ENCODE results near the gene DMXL1.

DNA sequence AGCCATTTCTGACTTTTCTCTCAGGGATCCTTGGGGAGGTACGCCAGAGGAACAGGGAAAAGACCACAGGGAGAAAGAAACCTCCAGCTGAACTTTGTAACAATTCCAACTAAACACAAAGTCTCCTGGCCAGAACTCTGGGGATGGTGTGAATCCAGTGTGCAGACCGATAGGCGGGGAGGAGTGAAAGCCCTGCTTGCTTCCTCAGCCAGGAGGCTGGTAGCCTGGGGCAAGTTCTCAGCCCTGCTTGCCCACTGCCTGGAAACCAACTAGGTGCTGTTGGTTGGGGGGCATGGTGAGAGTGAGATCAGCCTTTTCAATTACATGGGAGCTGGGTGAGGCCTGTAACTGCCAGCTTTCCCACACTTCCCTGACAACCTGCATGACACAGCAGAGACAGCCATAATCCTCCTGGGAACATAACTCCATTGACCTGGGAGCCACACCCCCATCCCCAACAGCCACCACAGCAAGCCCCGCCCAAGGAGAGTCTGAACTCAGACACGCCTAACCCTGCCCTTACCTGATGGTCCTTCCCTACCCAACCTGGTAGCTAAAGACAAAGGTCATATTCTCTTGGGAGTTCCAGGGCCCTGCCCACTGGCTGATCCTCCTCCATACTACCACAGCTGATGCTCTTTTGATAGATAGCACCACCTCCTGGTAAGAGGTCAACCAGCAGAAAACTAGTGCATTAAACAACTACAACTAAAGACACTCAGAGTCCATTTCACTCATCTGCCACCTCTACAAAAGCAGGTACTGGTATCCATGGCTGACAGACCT, 184.9 kb downstream of the DMXL1 start:
- TF ChIP-seq, protein P1, sequence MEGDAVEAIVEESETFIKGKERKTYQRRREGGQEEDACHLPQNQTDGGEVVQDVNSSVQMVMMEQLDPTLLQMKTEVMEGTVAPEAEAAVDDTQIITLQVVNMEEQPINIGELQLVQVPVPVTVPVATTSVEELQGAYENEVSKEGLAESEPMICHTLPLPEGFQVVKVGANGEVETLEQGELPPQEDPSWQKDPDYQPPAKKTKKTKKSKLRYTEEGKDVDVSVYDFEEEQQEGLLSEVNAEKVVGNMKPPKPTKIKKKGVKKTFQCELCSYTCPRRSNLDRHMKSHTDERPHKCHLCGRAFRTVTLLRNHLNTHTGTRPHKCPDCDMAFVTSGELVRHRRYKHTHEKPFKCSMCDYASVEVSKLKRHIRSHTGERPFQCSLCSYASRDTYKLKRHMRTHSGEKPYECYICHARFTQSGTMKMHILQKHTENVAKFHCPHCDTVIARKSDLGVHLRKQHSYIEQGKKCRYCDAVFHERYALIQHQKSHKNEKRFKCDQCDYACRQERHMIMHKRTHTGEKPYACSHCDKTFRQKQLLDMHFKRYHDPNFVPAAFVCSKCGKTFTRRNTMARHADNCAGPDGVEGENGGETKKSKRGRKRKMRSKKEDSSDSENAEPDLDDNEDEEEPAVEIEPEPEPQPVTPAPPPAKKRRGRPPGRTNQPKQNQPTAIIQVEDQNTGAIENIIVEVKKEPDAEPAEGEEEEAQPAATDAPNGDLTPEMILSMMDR (IDR thresholded peaks at IDR 0.05) = no peak
- no peak for TF ChIP-seq POLR2A (IDR thresholded peaks at IDR 0.05)
